Body of pancreas (tissue), 4 donors: ENCODE results near the gene ERCC1.
A peak's percentile ranks its signal among the peaks of the same experiment; 100 is the strongest.

Experiments
- POLR2A ChIP-seq, 3 donors: fragments of 450-650 bp; IDR thresholded peaks; one replicate each; pipeline ENCODE4 v1.6.1; 2016; ENCODE audit warnings: antibody characterized with exemption in 3 of 3, mild to moderate bottlenecking in 2 of 3
- TF ChIP-seq, protein P1 (sequence below), 7 experiments: fragments of 450-650 bp in 4 of 7; fragments of 200-600 bp in 3 of 7; sonication (generic) in 3 of 7; IDR thresholded peaks; one replicate each; pipeline ENCODE4 v1.5.1; 2016 to 2019; ENCODE audit warnings: antibody characterized with exemption in 7 of 7

DNA sequence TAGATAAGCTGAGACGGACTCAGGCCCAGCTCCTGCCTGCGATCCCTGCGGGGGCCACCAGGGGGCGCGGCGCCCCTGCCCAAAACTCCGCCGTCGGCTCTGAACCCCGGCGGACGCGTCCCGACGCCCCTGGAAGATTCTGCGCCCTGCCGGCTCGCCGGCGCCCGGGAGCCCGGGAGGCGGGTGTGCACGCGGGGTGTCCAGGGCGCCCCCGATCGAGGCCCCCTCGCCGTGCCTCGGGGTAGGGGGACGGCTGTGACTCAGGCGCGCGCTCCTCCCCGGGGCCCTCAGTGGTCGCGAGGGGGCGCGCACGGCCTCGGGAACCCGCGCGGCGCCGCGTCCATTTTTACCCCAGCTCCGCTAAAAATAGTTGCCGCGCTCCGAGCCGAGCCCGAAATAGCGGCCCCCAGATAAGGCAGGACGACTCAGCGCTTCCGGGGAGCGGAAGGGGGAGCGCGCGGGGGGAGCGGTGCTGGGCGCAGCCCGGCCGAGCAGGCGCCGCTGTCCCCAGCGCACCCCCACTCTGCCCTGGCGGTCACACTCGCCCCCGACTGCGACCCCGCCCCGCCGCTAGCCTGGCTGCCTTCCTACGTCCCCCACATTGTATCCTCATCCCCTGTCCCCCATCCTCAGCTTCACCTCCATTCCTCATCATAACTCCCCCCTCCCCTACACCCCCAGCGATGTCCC, 16.0 kb upstream of the ERCC1 start:
- TF ChIP-seq, protein P1, sequence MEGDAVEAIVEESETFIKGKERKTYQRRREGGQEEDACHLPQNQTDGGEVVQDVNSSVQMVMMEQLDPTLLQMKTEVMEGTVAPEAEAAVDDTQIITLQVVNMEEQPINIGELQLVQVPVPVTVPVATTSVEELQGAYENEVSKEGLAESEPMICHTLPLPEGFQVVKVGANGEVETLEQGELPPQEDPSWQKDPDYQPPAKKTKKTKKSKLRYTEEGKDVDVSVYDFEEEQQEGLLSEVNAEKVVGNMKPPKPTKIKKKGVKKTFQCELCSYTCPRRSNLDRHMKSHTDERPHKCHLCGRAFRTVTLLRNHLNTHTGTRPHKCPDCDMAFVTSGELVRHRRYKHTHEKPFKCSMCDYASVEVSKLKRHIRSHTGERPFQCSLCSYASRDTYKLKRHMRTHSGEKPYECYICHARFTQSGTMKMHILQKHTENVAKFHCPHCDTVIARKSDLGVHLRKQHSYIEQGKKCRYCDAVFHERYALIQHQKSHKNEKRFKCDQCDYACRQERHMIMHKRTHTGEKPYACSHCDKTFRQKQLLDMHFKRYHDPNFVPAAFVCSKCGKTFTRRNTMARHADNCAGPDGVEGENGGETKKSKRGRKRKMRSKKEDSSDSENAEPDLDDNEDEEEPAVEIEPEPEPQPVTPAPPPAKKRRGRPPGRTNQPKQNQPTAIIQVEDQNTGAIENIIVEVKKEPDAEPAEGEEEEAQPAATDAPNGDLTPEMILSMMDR (IDR thresholded peaks at IDR 0.05), result peak; percentile 96 to 100 (median 98)
- peak in 2 of 3 donors; percentile 5 to 27 for TF ChIP-seq POLR2A (IDR thresholded peaks at IDR 0.05)
